Suprapubic skin (tissue), 4 donors: ENCODE measurements around the gene USP54.

Experiments used
- EP300 ChIP-seq: sonication (generic); formaldehyde crosslinking; IDR thresholded peaks from one replicate; pipeline ENCODE4 v1.6.1; 2017; ENCODE audit warnings: antibody characterized with exemption
- POLR2A ChIP-seq, 2 donors: fragments of 450-650 bp; IDR thresholded peaks; one replicate each; pipeline ENCODE4 v1.6.1; 2017; ENCODE audit warnings: antibody characterized with exemption in 2 of 2, mild to moderate bottlenecking in 2 of 2, moderate library complexity in 2 of 2
- POLR2AphosphoS5 ChIP-seq, 3 donors: sonication (generic); formaldehyde crosslinking; IDR thresholded peaks; one replicate each; pipeline ENCODE4 v1.6.1; 2017; ENCODE audit warnings: antibody characterized with exemption in 3 of 3
- TF ChIP-seq, protein P1 (sequence below), 2 donors: fragments of 200-600 bp in 1 of 2; fragments of 450-650 bp in 1 of 2; sonication (generic) in 1 of 2; IDR thresholded peaks; one replicate each; pipeline ENCODE4 v1.5.1; 2016 to 2019; ENCODE audit warnings: antibody characterized with exemption in 2 of 2, mild to moderate bottlenecking in 1 of 2, moderate library complexity in 1 of 2

- TF ChIP-seq, protein P1, sequence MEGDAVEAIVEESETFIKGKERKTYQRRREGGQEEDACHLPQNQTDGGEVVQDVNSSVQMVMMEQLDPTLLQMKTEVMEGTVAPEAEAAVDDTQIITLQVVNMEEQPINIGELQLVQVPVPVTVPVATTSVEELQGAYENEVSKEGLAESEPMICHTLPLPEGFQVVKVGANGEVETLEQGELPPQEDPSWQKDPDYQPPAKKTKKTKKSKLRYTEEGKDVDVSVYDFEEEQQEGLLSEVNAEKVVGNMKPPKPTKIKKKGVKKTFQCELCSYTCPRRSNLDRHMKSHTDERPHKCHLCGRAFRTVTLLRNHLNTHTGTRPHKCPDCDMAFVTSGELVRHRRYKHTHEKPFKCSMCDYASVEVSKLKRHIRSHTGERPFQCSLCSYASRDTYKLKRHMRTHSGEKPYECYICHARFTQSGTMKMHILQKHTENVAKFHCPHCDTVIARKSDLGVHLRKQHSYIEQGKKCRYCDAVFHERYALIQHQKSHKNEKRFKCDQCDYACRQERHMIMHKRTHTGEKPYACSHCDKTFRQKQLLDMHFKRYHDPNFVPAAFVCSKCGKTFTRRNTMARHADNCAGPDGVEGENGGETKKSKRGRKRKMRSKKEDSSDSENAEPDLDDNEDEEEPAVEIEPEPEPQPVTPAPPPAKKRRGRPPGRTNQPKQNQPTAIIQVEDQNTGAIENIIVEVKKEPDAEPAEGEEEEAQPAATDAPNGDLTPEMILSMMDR (IDR thresholded peaks at IDR 0.05) = no peak
- TF ChIP-seq POLR2AphosphoS5 (IDR thresholded peaks at IDR 0.05) (no peak), EP300 (no peak), POLR2A (IDR thresholded peaks at IDR 0.05) (no peak)
Measured at GRCh38 chr10:73581918-73582317, 9.2 kb downstream of the USP54 start.
